Kidney epithelial cell (primary cell): ENCODE results near the gene CACNA1D. TPM values are rescaled to one million over a fixed set of nuclear protein-coding genes. Genes with fewer than 3 reads are reported as not detected.

ENCODE experiments used
- DNase-seq: peaks from one replicate; pipeline ENCODE4 v3.0.0-alpha.2; 2010; ENCODE audit warnings: low read depth
- H3K27me3 ChIP-seq: 2 replicates; pipeline ENCODE4 v1.6.0; 2011; ENCODE audit warnings: low read length; ENCODE audit not compliant: control insufficient read depth, insufficient read depth
- H3K36me3 ChIP-seq: 2 replicates; pipeline ENCODE4 v1.5.1; 2011; ENCODE audit warnings: low read length; ENCODE audit not compliant: control insufficient read depth, insufficient read depth
- H3K4me3 ChIP-seq: 2 replicates; pipeline ENCODE4 v1.5.1; 2011; ENCODE audit warnings: low read depth, mild to moderate bottlenecking, control low read depth, low read length
- total RNA-seq: library from RNA; depleted of rRNA; stranded (reverse); fragments of >200 nt; gene quantifications from 2 replicates; pipeline ENCODE4 v1.2.3, GENCODE V29; 2015
- TF ChIP-seq, protein P1 (sequence below): IDR thresholded peaks from 2 replicates; pipeline ENCODE4 v1.5.1; 2011; ENCODE audit warnings: mild to moderate bottlenecking, moderate library complexity, low read length, control low read depth, inconsistent platforms; ENCODE audit not compliant: insufficient read depth, poor library complexity, severe bottlenecking

Gene CACNA1D
- total RNA-seq, 1 donor from 2014 or later, result 0.21 TPM

GRCh38 chr3:53817809-53818208 lies 323.4 kb downstream of the CACNA1D start:
- TF ChIP-seq, protein P1, sequence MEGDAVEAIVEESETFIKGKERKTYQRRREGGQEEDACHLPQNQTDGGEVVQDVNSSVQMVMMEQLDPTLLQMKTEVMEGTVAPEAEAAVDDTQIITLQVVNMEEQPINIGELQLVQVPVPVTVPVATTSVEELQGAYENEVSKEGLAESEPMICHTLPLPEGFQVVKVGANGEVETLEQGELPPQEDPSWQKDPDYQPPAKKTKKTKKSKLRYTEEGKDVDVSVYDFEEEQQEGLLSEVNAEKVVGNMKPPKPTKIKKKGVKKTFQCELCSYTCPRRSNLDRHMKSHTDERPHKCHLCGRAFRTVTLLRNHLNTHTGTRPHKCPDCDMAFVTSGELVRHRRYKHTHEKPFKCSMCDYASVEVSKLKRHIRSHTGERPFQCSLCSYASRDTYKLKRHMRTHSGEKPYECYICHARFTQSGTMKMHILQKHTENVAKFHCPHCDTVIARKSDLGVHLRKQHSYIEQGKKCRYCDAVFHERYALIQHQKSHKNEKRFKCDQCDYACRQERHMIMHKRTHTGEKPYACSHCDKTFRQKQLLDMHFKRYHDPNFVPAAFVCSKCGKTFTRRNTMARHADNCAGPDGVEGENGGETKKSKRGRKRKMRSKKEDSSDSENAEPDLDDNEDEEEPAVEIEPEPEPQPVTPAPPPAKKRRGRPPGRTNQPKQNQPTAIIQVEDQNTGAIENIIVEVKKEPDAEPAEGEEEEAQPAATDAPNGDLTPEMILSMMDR, result no peak
- H3K27me3 ChIP-seq, result no peaks in the 10 kb centered on the region

GRCh38 chr3:53818221-53819162 lies 324.1 kb downstream of the CACNA1D start:
- H3K36me3 ChIP-seq, result no peaks in the 10 kb centered on the region
- no peak overlapping the region for H3K4me3 ChIP-seq
- no peaks in the 10 kb centered on the region for H3K27me3 ChIP-seq
- TF ChIP-seq, protein P1, result no peak
- no peak for DNase-seq

More at GRCh38 chr3:53817809-53818208, 323.4 kb downstream of the CACNA1D start:
- H3K4me3 ChIP-seq, result no peak overlapping the region
- DNase-seq, result no peak
- H3K36me3 ChIP-seq, result no peaks in the 10 kb centered on the region

DNA sequence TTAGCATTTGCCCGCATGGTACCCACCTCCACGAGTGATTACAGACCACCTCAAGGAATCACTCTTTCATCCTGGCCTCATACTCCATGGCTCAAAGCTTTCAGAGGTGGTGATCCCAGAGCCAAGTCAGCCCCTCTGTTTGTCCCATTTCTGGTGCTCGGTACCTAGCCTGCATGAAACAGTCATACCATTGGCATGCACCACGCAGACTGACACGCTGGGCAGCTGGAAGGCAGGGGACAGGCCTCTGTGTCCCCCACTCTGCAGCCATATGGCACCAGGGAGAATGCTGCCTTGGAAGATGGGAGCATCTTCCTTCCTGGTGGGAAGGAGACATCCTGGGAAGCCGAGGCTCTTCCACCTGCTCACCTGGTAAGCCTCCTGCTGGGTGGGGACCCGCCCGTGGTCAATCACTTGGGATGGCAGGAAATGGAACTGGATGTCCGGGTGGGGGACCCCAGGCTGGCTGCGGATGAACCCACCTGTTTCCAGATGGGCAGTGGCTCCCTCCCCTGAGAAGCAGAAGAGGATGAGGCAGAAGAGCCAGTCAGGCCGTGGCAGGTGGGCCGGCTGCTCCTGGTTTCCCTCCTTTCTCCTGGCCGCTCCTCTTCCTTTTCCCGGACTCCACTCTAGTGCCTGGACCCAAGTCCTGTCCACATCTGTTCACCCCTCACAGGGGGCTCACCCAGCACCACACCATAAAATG lies 324.9 kb downstream of the CACNA1D start:
- no peaks in the 10 kb centered on the region for H3K27me3 ChIP-seq
- no peak for DNase-seq
- TF ChIP-seq, protein P1, result no peak
- H3K4me3 ChIP-seq, result no peak overlapping the region
- no peaks in the 10 kb centered on the region for H3K36me3 ChIP-seq

- Histone ChIP-seq H3K36me3 (no peaks in the 10 kb centered on the region), H3K4me3 (no peak overlapping the region), H3K27me3 (no peaks in the 10 kb centered on the region)
- no peak for DNase-seq
- TF ChIP-seq, protein P1, result no peak
These were observed 325.7 kb downstream of the CACNA1D start for GRCh38 chr3:53820084-53820483.

DNA sequence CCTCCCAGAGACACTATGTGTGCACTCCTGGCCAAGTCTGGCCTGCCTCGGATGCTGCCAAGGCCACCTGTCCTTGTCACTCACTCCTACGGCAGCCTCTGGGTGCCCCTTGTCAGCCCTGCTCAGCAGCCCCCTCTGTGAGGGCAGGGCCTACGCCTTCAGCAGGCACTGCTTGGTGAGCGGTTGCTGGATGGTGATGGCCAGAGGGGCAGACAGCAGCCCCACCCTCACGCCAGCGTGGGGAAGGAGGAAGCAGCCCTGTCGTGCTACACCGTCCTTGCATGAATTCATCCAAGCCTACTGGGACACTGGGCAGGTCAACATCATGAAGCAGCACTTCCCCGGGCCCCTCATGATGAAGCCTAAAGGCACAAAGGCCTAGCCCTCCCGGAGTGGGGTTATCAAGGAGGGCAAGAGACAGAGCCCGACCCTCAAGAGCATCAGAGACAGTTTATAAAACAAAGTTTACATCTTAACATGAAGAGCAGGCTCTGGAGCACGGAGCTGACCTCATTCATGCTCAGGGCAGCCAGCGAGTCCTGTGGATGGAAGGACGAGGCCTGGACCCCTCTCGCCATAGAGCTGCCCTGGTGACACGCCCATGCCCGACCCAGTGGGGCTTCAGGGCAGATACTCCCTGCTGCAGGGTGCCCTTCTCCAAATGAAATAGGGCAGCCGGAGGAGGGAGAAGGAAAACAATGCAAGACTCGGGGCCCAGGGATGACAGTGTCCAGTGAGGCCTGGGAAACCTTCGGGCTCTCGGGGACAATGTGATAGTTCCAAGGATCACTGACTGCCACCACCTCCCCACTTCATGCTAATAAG lies 326.6 kb downstream of the CACNA1D start:
- H3K27me3 ChIP-seq, result no peaks in the 10 kb centered on the region
- TF ChIP-seq, protein P1, result no peak
- H3K36me3 ChIP-seq, result no peaks in the 10 kb centered on the region
- H3K4me3 ChIP-seq, result no peak overlapping the region
- no peak for DNase-seq
